ENCODE measurements around the gene SAMD4A.

Gene SAMD4A

GRCh38 chr14:54639611-54640010 lies 72.7 kb downstream of the SAMD4A start:
- Mint-ChIP-seq H3K27ac (no peak overlapping the region), H3K9me3 (no peaks in the 10 kb centered on the region), H3K4me1 (ENCODE audit: low read depth) (peaks cover 1% of the 10 kb centered on the region), H3K27me3 (ENCODE audit: low read depth) (peaks cover 24% of the 10 kb centered on the region), H3K36me3 (ENCODE audit: low read depth) (no peaks in the 10 kb centered on the region), H3K4me3 (no peak overlapping the region)
- DNase-seq (ENCODE audit: low spot score), result no peak

GRCh38 chr14:54640506-54640905 lies 73.6 kb downstream of the SAMD4A start:
- DNase-seq (ENCODE audit: low spot score), result no peak
- H3K36me3 Mint-ChIP-seq (ENCODE audit: low read depth), result no peaks in the 10 kb centered on the region
- H3K9me3 Mint-ChIP-seq, result no peaks in the 10 kb centered on the region

GRCh38 chr14:54642121-54642520 lies 75.2 kb downstream of the SAMD4A start:
- Mint-ChIP-seq H3K9me3 (no peaks in the 10 kb centered on the region), H3K4me3 (no peak overlapping the region), H3K36me3 (ENCODE audit: low read depth) (no peaks in the 10 kb centered on the region), H3K27me3 (ENCODE audit: low read depth) (peaks cover 24% of the 10 kb centered on the region), H3K4me1 (ENCODE audit: low read depth) (peaks cover 8% of the 10 kb centered on the region), H3K27ac (no peak overlapping the region)
- no peak for DNase-seq (ENCODE audit: low spot score)

More at GRCh38 chr14:54640506-54640905, 73.6 kb downstream of the SAMD4A start:
- Mint-ChIP-seq H3K27ac (no peak overlapping the region), H3K4me1 (ENCODE audit: low read depth) (peaks cover 1% of the 10 kb centered on the region), H3K4me3 (no peak overlapping the region), H3K27me3 (ENCODE audit: low read depth) (peaks cover 24% of the 10 kb centered on the region)

GRCh38 chr14:54642801-54643695 lies 76.1 kb downstream of the SAMD4A start:
- Mint-ChIP-seq H3K36me3 (ENCODE audit: low read depth) (no peaks in the 10 kb centered on the region), H3K4me1 (ENCODE audit: low read depth) (peaks cover 8% of the 10 kb centered on the region), H3K9me3 (no peaks in the 10 kb centered on the region), H3K4me3 (no peak overlapping the region), H3K27ac (no peak overlapping the region), H3K27me3 (ENCODE audit: low read depth) (peaks cover 18% of the 10 kb centered on the region)
- no peak for DNase-seq (ENCODE audit: low spot score)

GRCh38 chr14:54643696-54644176 lies 76.8 kb downstream of the SAMD4A start:
- Mint-ChIP-seq H3K27ac (no peak overlapping the region), H3K27me3 (ENCODE audit: low read depth) (peaks cover 15% of the 10 kb centered on the region), H3K9me3 (no peaks in the 10 kb centered on the region), H3K36me3 (ENCODE audit: low read depth) (no peaks in the 10 kb centered on the region), H3K4me1 (ENCODE audit: low read depth) (peaks cover 8% of the 10 kb centered on the region), H3K4me3 (no peak overlapping the region)
- DNase-seq (ENCODE audit: low spot score), result no peak

- H3K4me1 Mint-ChIP-seq (ENCODE audit: low read depth), result peaks cover 13% of the 10 kb centered on the region
- no peaks in the 10 kb centered on the region for H3K9me3 Mint-ChIP-seq
- H3K27me3 Mint-ChIP-seq (ENCODE audit: low read depth), result peaks cover 18% of the 10 kb centered on the region
- no peak overlapping the region for H3K27ac Mint-ChIP-seq
- H3K4me3 Mint-ChIP-seq, result no peak overlapping the region
- H3K36me3 Mint-ChIP-seq (ENCODE audit: low read depth), result no peaks in the 10 kb centered on the region
- no peak for DNase-seq (ENCODE audit: low spot score)
Observed at GRCh38 chr14:54645639-54646038, 78.7 kb downstream of the SAMD4A start.

- H3K27me3 Mint-ChIP-seq (ENCODE audit: low read depth), result peaks cover 14% of the 10 kb centered on the region
- no peaks in the 10 kb centered on the region for H3K36me3 Mint-ChIP-seq (ENCODE audit: low read depth)
- H3K4me3 Mint-ChIP-seq, result no peak overlapping the region
- peaks cover 14% of the 10 kb centered on the region for H3K4me1 Mint-ChIP-seq (ENCODE audit: low read depth)
- no peak for DNase-seq (ENCODE audit: low spot score)
- H3K27ac Mint-ChIP-seq, result no peak overlapping the region
- no peaks in the 10 kb centered on the region for H3K9me3 Mint-ChIP-seq
Observed at GRCh38 chr14:54646626-54647025, 79.7 kb downstream of the SAMD4A start.

- Mint-ChIP-seq H3K9me3 (no peaks in the 10 kb centered on the region), H3K4me1 (ENCODE audit: low read depth) (peaks cover 14% of the 10 kb centered on the region), H3K27ac (no peak overlapping the region), H3K4me3 (no peak overlapping the region), H3K36me3 (ENCODE audit: low read depth) (no peaks in the 10 kb centered on the region), H3K27me3 (ENCODE audit: low read depth) (peaks cover 15% of the 10 kb centered on the region)
- no peak for DNase-seq (ENCODE audit: low spot score)
Observed at GRCh38 chr14:54647378-54647777, 80.5 kb downstream of the SAMD4A start.

- peaks cover 15% of the 10 kb centered on the region for H3K4me1 Mint-ChIP-seq (ENCODE audit: low read depth)
- no peaks in the 10 kb centered on the region for H3K9me3 Mint-ChIP-seq
- no peak overlapping the region for H3K4me3 Mint-ChIP-seq
- H3K27ac Mint-ChIP-seq, result no peak overlapping the region
- no peaks in the 10 kb centered on the region for H3K36me3 Mint-ChIP-seq (ENCODE audit: low read depth)
- H3K27me3 Mint-ChIP-seq (ENCODE audit: low read depth), result peaks cover 15% of the 10 kb centered on the region
- no peak for DNase-seq (ENCODE audit: low spot score)
Observed at GRCh38 chr14:54649056-54649455, 82.1 kb downstream of the SAMD4A start.

- peaks cover 15% of the 10 kb centered on the region for H3K4me1 Mint-ChIP-seq (ENCODE audit: low read depth)
- H3K4me3 Mint-ChIP-seq, result no peak overlapping the region
- H3K27me3 Mint-ChIP-seq (ENCODE audit: low read depth), result peaks cover 20% of the 10 kb centered on the region
- DNase-seq (ENCODE audit: low spot score), result no peak
- no peak overlapping the region for H3K27ac Mint-ChIP-seq
- H3K36me3 Mint-ChIP-seq (ENCODE audit: low read depth), result no peaks in the 10 kb centered on the region
- no peaks in the 10 kb centered on the region for H3K9me3 Mint-ChIP-seq
Observed at GRCh38 chr14:54650331-54650958, 83.5 kb downstream of the SAMD4A start.

- Mint-ChIP-seq H3K9me3 (no peaks in the 10 kb centered on the region), H3K4me3 (no peak overlapping the region), H3K27me3 (ENCODE audit: low read depth) (peaks cover 20% of the 10 kb centered on the region), H3K4me1 (ENCODE audit: low read depth) (peaks cover 15% of the 10 kb centered on the region), H3K27ac (no peak overlapping the region), H3K36me3 (ENCODE audit: low read depth) (no peaks in the 10 kb centered on the region)
- no peak for DNase-seq (ENCODE audit: low spot score)
Observed at GRCh38 chr14:54650959-54651351, 84.0 kb downstream of the SAMD4A start.

- Mint-ChIP-seq H3K36me3 (ENCODE audit: low read depth) (no peaks in the 10 kb centered on the region), H3K27me3 (ENCODE audit: low read depth) (peaks cover 24% of the 10 kb centered on the region), H3K9me3 (no peaks in the 10 kb centered on the region), H3K27ac (no peak overlapping the region), H3K4me3 (no peak overlapping the region), H3K4me1 (ENCODE audit: low read depth) (peaks cover 10% of the 10 kb centered on the region)
- no peak for DNase-seq (ENCODE audit: low spot score)
Observed at GRCh38 chr14:54651649-54652048, 84.7 kb downstream of the SAMD4A start.

- no peaks in the 10 kb centered on the region for H3K9me3 Mint-ChIP-seq
- no peaks in the 10 kb centered on the region for H3K36me3 Mint-ChIP-seq (ENCODE audit: low read depth)
- no peak overlapping the region for H3K27ac Mint-ChIP-seq
- no peak for DNase-seq (ENCODE audit: low spot score)
- peaks cover 24% of the 10 kb centered on the region for H3K27me3 Mint-ChIP-seq (ENCODE audit: low read depth)
- H3K4me3 Mint-ChIP-seq, result no peak overlapping the region
- peaks cover 8% of the 10 kb centered on the region for H3K4me1 Mint-ChIP-seq (ENCODE audit: low read depth)
Observed at GRCh38 chr14:54652188-54652587, 85.3 kb downstream of the SAMD4A start.

- peaks cover 24% of the 10 kb centered on the region for H3K27me3 Mint-ChIP-seq (ENCODE audit: low read depth)
- no peaks in the 10 kb centered on the region for H3K36me3 Mint-ChIP-seq (ENCODE audit: low read depth)
- no peaks in the 10 kb centered on the region for H3K9me3 Mint-ChIP-seq
- peaks cover 8% of the 10 kb centered on the region for H3K4me1 Mint-ChIP-seq (ENCODE audit: low read depth)
- no peak for DNase-seq (ENCODE audit: low spot score)
- H3K4me3 Mint-ChIP-seq, result no peak overlapping the region
- no peak overlapping the region for H3K27ac Mint-ChIP-seq
Observed at GRCh38 chr14:54652605-54653052, 85.7 kb downstream of the SAMD4A start.
